Tongue (tissue), 2 donors: Measurements from ENCODE around the gene LSAMP. TPM values are rescaled to one million over a fixed set of nuclear protein-coding genes. Genes with fewer than 3 reads are reported as not detected.

Source experiments
- DNase-seq: peaks from one replicate; pipeline ENCODE4 v3.0.0-alpha.2; 2015
- total RNA-seq: library from RNA; depleted of rRNA; stranded (reverse); fragments of >200 nt; gene quantifications from one replicate; pipeline ENCODE4 v1.2.3, GENCODE V29; 2014

Gene LSAMP
- total RNA-seq, 1 donor from 2014 or later, result 7.7 TPM

DNA sequence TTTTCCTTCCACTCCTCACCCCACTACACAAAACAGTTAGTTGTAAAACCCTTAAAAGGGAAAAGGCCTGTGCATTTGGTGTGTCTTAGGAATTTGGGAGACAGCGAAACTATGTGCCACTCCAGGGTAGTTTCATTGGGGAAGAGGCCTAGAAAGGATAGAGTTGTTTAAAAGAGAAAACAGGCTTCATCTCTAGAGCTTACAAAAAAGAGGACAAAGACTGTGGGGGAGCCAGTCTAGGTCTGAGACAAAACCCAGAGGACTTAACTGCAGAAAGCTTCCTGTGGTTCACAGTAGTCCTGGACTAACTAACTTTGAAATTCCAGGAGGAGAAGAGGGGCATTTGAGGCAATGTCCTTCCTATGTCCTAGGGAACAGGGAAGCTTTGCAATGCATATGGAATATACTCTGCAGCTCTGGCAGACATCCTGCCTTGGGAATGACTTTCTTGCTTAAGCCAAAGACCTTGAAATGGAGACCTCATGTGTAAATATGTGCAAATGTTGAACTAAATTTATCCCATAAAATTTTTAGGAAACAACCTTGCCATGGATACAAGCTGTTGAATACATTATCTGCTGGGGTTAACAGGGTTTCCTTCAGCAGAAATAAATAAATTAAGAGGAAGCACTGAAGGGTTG lies 159.4 kb downstream of the LSAMP start:
- peak; percentile 30 for DNase-seq

DNA sequence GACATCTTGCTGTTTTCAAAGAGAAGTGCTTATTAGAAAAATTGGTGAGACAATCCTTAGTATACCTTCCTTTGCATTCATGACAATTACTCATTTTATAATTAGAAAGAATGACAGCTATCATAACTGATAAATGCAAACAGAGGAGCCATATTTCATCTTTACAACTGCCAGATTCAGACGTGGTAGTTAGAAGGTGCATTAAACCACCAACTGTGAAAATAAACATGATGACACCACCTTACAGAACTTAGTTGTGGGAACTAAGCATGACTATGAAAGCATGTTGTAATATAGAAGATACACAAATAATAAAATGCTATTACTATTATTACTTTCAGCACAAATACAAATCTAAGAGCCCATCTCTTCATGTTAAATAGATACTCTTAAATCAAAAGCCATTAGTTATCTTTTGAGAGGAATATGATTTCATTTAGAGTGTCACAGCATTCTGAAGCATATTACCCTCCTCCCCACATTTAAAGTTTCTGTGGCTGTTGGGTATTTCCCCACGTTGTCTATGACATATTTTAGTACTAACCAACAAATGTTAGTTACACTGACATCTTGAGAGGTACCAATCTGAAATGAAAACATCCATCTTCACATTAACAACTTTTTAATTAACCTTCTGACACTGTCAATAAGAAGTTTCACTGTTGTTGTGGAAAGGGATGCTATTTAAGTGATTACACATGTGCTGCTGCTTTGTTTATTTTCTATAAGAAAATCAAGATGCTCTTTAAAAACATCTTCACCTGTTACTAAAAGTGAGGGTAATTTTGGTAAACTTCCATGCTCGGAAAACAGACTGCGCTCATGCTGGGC lies 163.8 kb downstream of the LSAMP start:
- DNase-seq, result no peak

DNA sequence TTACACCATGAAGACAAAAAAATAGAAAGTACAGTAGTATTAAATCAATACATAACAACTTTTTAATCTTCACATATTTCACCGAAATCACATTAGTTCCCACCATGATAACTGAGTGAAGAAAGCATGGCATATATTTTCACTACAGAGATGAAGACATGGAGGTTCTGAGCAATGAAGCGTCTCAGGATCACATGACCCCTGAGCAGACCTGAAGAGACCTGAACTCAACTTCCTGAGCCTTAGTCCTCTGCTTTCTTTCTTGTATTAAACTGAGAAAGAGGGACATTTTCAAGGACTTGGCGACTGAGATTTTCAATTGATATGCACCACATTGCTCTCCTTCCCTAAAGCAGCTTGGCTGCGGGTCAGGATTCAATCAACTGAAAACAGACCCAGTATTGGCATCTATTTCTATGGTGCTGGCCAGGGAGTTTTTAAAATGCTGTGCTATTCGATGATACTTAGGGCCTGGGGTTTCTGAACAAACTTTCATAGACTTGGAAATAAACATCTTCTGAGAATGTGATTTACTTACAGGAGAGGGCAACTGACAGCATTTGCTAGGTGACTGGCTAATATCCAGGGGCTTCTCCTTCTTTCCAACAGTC lies 165.1 kb downstream of the LSAMP start:
- DNase-seq, result no peak

DNA sequence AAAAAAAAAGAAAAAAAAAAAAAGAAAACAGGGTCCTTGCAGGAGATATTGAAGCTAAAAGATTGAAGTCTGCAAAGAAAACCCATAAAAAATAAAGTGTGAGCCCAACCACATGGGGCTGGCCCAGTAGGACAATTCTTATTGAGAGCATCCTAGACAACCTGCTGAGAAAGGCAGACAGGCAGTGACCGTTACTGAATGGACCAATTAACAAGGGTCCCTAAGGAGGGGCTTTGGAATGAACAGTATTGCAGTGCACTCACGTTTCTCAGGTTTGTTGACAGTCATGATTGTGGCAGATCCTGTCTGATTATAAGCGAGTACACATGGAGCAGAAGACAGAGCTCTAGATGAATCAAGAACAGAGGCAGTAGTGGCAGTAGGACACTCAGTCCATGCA lies 168.6 kb downstream of the LSAMP start:
- DNase-seq, result no peak

DNA sequence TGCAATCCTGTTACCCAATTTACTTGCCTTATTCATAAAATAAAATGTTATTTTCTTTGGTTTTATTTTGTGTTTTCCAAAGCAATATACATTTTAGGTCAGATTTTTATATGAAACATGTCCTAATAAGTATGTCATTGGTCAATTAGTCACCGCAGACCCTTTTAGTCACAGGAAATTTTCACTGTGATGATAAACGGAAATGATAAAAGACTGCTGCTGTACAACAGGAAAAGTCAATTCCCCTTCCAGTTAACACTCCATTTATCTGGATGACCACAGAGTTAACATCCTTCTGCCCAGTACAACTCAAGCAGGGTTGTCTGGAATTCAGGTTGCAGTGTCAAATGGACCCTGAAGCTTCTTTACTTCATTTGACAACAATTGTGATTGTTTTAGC lies 175.2 kb downstream of the LSAMP start:
- no peak for DNase-seq

- DNase-seq, result no peak
These were observed 178.2 kb downstream of the LSAMP start for GRCh38 chr3:116267116-116267515.

GRCh38 chr3:116265976-116266584 lies 179.2 kb downstream of the LSAMP start:
- DNase-seq, result no peak

DNA sequence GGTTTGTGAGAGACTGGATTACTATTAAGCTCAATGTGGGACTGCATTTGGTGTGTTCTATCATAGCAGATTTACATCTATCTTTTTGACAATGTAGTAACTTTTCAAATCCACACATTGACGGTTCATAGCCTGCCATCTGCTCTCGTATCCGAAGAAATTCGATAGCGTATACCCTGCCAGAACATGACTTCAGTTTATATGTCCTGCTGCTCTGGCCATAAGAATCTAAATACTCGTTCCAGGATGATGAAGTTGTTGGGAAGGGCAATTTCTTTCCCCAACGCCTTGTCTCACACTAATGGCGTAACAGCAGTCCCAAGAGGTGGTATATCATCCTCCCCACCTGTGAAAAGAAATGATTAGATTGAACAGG lies 180.0 kb downstream of the LSAMP start:
- DNase-seq, result peak; percentile 19

DNA sequence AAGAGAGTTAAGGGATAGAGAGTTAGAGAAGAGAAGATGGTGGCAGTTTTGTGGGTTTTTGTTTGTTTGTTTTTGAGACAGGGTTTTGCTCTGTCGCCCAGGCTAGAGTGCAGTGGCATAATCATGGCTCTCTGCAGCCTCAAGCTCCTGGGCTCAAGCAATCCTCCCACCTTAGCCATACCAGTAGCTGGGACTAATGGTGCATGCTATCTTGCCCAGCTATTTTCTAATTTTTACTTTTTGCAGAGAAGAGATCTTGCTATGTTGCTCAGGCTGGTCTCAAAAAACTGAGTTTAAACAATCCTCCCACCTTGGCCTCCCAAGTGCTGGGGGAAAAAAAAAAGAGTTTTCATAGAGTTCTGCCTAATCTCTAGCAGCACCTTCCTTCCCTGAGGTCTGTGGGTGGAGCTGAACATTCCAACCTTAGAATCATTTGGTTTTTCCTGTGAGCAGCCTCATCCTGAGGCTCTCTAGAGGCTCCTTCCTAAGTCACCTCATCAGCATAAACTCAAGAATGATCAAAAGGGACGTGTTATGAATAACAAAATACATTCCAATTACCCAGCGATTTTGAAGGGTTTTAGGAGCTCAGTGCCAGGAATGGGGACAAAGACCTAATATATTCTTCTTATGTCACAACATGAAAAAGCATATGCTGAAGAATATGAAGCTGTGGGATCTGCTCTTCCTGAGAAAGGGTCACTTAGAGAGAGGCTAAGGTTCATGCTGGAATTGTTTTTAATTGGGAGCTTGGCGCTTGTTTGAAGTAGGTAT lies 180.6 kb downstream of the LSAMP start:
- no peak for DNase-seq

GRCh38 chr3:116263842-116264545 lies 181.3 kb downstream of the LSAMP start:
- no peak for DNase-seq

- DNase-seq, result no peak
These were observed 184.8 kb downstream of the LSAMP start for GRCh38 chr3:116260491-116260890.

DNA sequence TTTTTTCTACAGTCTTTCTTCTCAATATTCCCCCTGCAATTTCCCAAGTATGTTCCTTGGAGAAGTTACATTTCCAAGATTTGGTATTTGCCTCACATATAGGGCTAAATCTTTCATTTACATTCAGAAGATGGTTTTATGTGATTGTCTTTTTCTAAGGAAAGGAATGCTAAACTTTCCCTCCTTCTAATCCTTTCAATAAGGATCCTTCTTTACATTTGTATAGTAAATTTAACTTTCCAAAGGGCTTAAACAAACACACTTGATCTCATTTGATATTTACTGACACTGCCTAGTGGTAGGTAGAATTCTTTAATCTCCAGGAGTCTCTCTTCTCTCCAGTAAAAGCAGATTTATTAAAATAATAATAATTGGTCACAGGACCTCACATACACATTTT lies 185.3 kb downstream of the LSAMP start:
- DNase-seq, result no peak

DNA sequence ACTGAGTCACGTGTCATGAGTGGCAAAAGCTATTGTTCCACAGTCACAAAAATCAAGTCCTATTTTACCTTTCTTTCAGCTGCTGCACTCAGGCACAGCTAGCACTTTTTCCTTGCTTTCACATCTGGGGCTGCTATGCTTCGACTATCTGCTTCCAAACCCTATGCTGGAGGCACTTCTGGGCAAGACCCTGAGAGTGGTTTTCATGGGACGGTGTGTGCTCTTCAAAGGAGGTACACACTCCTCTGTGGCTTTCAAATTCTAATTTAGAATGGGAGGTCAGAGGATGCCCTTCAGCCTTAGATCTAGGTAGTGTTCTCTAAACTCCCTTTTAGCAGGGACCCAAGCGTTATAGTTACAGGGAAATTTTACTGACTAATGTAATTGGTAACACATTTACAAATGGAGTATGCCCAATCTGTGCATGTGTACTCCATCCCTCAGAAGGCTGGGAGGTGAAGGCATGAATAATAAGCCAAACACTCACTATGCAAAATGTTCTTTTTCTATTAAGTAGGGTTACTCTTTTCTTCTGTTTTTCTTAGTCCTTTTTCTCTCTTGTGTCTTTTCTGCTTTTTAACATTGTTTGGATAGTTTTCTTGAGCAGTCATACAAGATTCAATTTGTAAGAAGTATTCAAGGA lies 188.3 kb downstream of the LSAMP start:
- DNase-seq, result no peak

- peak; percentile 21 for DNase-seq
These were observed 190.7 kb downstream of the LSAMP start for GRCh38 chr3:116254541-116254940.

GRCh38 chr3:116253511-116253910 lies 191.8 kb downstream of the LSAMP start:
- DNase-seq, result no peak

DNA sequence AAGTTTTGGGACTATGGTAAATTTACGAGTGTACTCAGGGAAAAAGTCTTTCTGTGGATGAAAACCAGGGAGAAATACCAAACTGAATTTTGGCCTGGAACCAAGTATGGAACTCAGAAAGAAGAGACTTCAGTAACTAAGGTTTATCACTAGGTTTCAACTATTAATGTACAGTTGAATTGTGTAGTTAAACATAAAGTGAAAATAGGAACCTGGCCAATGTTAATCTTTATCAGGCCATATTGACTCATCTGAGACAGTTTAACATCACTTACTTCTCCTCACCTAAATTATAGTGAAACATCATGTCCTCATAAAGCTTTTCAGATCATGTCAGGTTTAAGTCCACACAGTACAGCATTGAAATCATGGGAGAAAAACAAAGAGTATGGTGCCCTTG lies 197.7 kb downstream of the LSAMP start:
- no peak for DNase-seq

- DNase-seq, result no peak
These were observed 198.8 kb downstream of the LSAMP start for GRCh38 chr3:116246406-116246980.

- no peak for DNase-seq
These were observed 202.5 kb downstream of the LSAMP start for GRCh38 chr3:116242825-116243224.

DNA sequence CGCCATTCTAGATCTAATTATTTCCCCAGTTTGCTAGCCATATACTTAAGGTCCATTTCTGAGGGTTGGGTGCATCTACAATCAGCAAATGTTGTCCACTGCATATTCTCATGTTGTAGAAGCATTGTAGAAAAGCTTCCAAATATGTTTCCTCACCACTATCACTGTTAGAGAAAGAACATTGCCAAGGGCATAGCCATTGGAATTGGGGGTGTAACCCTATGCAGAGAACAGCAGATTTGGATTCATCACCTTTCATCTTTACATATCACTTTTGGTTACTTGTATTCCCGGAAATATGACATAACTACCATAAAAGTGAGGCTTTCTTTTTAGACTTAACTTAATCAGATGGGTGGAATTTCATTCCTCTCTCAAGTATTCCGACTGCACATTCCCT lies 203.6 kb downstream of the LSAMP start:
- DNase-seq, result no peak

DNA sequence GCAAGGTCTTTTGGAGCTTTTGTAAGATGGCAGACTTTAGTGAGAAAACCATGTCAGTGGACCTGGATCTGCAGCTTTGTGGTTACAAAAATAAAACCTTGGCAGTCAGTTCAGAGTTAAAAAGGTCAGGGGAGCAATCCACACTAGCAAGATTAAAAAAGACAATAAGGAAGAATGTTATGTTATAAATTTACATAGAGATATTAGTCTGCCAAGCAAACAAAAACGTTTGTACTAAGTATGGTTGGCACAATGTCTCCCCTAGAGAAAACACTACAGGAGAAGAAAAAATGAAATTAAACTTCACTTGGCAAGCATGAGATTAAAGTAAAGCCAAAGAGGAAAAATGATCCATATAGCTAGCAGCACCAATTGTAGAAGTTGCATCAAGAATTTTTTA lies 205.0 kb downstream of the LSAMP start:
- no peak for DNase-seq
